Measurements from ENCODE around the gene WASL. TPM values are rescaled to one million over a fixed set of nuclear protein-coding genes. Genes with fewer than 3 reads are reported as not detected.

WASL gene
- polyA plus RNA-seq, 3 donors, result 1.6 to 3.9 (median 2.1) TPM

- no CpG with 5 or more reads among the region's 3 CpGs for WGBS (ENCODE audit: insufficient coverage)
- intact Hi-C loops (cut with micrococcal nuclease), result no loop called here
- peaks cover 0 to 1% (median 0%) of the 10 kb centered on the region in 3 donors for H3K27me3 Mint-ChIP-seq (ENCODE audit: low read depth in 3 of 3)
- H3K27ac ChIP-seq (ENCODE audit: low read depth in 1 of 2, low read length in 2 of 2), result no peak overlapping the region
- no peak for TF ChIP-seq CTCF (IDR thresholded peaks at IDR 0.05)
- H3K4me2 ChIP-seq (replicated peaks; ENCODE audit: extremely low read depth, low read length, poor library complexity, severe bottlenecking), result no peak overlapping the region
- H3K79me2 ChIP-seq (ENCODE audit: insufficient read depth, low read length), result peaks cover 67% of the 10 kb centered on the region
- DNase-seq, result no peak
- no peaks in the 10 kb centered on the region for H3K27me3 ChIP-seq (ENCODE audit: control insufficient read depth in 2 of 2, insufficient read depth in 2 of 2, low read length in 2 of 2)
- H2AFZ ChIP-seq (ENCODE audit: insufficient read depth, low read depth, low read length, poor library complexity, severe bottlenecking), result no peak overlapping the region
- no peak overlapping the region for H3K4me3 Mint-ChIP-seq
- H3K9me3 ChIP-seq (replicated peaks in 1 of 2; ENCODE audit: control insufficient read depth in 1 of 2, insufficient read depth in 1 of 2, low read length in 2 of 2), result no peaks in the 10 kb centered on the region
- peaks cover 20% of the 10 kb centered on the region for H3K4me1 Mint-ChIP-seq
- no peak overlapping the region for H3K4me3 ChIP-seq (replicated peaks in 1 of 3; ENCODE audit: low read depth in 2 of 3, low read length in 3 of 3)
- peaks cover 92% of the 10 kb centered on the region for H4K20me1 ChIP-seq (ENCODE audit: insufficient read depth, low read length)
- H3K4me1 ChIP-seq (ENCODE audit: control insufficient read depth in 1 of 2, insufficient read depth in 2 of 2, low read length in 2 of 2), result peaks cover 7 to 11% of the 10 kb centered on the region in 2 donors
- peaks cover 5 to 8% of the 10 kb centered on the region in 2 donors for H3K36me3 Mint-ChIP-seq
- no peaks in the 10 kb centered on the region for H3K9me3 Mint-ChIP-seq
- no peak overlapping the region for H3K9ac ChIP-seq (ENCODE audit: insufficient read depth, low read length, poor library complexity, severe bottlenecking)
- no peak overlapping the region for H3K27ac Mint-ChIP-seq
- no peaks in the 10 kb centered on the region for H3K36me3 ChIP-seq (replicated peaks in 1 of 2; ENCODE audit: control insufficient read depth in 1 of 2, insufficient read depth in 2 of 2, low read length in 2 of 2)
These were observed 31.1 kb downstream of the WASL start for GRCh38 chr7:123717689-123718088.

- Histone ChIP-seq H3K27me3 (ENCODE audit: control insufficient read depth in 2 of 2, insufficient read depth in 2 of 2, low read length in 2 of 2) (no peaks in the 10 kb centered on the region), H2AFZ (ENCODE audit: insufficient read depth, low read depth, low read length, poor library complexity, severe bottlenecking) (no peak overlapping the region), H3K4me3 (replicated peaks in 1 of 3; ENCODE audit: low read depth in 2 of 3, low read length in 3 of 3) (no peak overlapping the region), H3K79me2 (ENCODE audit: insufficient read depth, low read length) (peaks cover 62% of the 10 kb centered on the region), H3K9me3 (replicated peaks in 1 of 2; ENCODE audit: control insufficient read depth in 1 of 2, insufficient read depth in 1 of 2, low read length in 2 of 2) (no peaks in the 10 kb centered on the region), H3K4me2 (replicated peaks; ENCODE audit: extremely low read depth, low read length, poor library complexity, severe bottlenecking) (no peak overlapping the region), H4K20me1 (ENCODE audit: insufficient read depth, low read length) (peaks cover 92% of the 10 kb centered on the region), H3K36me3 (replicated peaks in 1 of 2; ENCODE audit: control insufficient read depth in 1 of 2, insufficient read depth in 2 of 2, low read length in 2 of 2) (no peaks in the 10 kb centered on the region), H3K9ac (ENCODE audit: insufficient read depth, low read length, poor library complexity, severe bottlenecking) (no peak overlapping the region), H3K4me1 (ENCODE audit: control insufficient read depth in 1 of 2, insufficient read depth in 2 of 2, low read length in 2 of 2) (peaks cover 7 to 14% of the 10 kb centered on the region in 2 donors), H3K27ac (ENCODE audit: low read depth in 1 of 2, low read length in 2 of 2) (no peak overlapping the region)
- H3K27ac Mint-ChIP-seq, result peak overlapping the region in 1 of 7 donors; percentile 0
- no CpG with 5 or more reads among the region's 1 CpG for WGBS (ENCODE audit: insufficient coverage)
- H3K4me1 Mint-ChIP-seq, result peaks cover 23% of the 10 kb centered on the region
- no peak overlapping the region for H3K4me3 Mint-ChIP-seq
- peaks cover 5 to 8% of the 10 kb centered on the region in 2 donors for H3K36me3 Mint-ChIP-seq
- peaks cover 0 to 1% (median 0%) of the 10 kb centered on the region in 3 donors for H3K27me3 Mint-ChIP-seq (ENCODE audit: low read depth in 3 of 3)
- TF ChIP-seq CTCF (IDR thresholded peaks at IDR 0.05), result no peak
- no peak for DNase-seq
- no peaks in the 10 kb centered on the region for H3K9me3 Mint-ChIP-seq
- intact Hi-C loops (cut with micrococcal nuclease), result no loop called here
These were observed 31.9 kb downstream of the WASL start for GRCh38 chr7:123716877-123717276.

Data from CD14-positive monocyte (primary cell).